Posterior vena cava (tissue), 2 donors: Measurements from ENCODE around the gene CHRNB2. TPM values are rescaled to one million over a fixed set of nuclear protein-coding genes. Genes with fewer than 3 reads are reported as not detected.

Experiments used
- DNase-seq: peaks from one replicate; pipeline ENCODE4 v3.0.0-alpha.2; 2020; ENCODE audit warnings: low spot score
- intact Hi-C, 2 donors: fragments of 100-400 bp; cut with DNase I; formaldehyde crosslinking; loops; one replicate each; pipeline versions ENCODE4 v1.14.1 to v1.14.2; 2022 to 2023
- total RNA-seq, 2 donors: library from RNA; stranded (reverse); fragmentation: NEBNext Ultra II Directional; extraction: Animal tissue kit (Norgen Biotek cat#: 25700); gene quantifications; one replicate each; pipeline ENCODE4 v1.2.1, GENCODE V29; 2021
- donor health status: DM: yes; HTN: yes; CAD: no.
- donor health status: DM: yes; HTN: yes; CAD: no.

Gene CHRNB2
- total RNA-seq, 2 donors from 2014 or later = not detected

DNA sequence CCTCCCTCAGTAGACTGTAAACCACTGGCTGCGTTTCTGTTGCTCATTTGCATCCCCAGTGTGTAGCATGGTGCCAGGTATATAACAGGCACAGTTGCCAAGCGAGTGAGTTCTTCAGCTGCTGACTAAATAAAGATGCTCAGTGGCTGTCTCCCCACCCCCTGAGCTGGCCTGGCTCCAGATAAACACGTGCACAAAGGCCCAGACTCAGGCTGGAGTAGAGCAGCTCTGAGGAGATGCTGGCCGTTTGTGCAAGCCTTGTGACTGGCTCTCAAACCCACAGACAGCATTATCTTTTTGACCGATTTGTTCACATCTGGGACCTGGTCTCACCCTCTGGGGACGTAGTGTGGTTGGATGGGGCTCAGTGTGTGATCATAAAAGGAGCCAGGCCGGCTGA is 7.1 kb downstream of the CHRNB2 start:
- no peak for DNase-seq
- intact Hi-C loops = no loop called here

- no peak for DNase-seq
- intact Hi-C loops = no loop called here
Measured at GRCh38 chr1:154575147-154575927, 7.8 kb downstream of the CHRNB2 start.

DNA sequence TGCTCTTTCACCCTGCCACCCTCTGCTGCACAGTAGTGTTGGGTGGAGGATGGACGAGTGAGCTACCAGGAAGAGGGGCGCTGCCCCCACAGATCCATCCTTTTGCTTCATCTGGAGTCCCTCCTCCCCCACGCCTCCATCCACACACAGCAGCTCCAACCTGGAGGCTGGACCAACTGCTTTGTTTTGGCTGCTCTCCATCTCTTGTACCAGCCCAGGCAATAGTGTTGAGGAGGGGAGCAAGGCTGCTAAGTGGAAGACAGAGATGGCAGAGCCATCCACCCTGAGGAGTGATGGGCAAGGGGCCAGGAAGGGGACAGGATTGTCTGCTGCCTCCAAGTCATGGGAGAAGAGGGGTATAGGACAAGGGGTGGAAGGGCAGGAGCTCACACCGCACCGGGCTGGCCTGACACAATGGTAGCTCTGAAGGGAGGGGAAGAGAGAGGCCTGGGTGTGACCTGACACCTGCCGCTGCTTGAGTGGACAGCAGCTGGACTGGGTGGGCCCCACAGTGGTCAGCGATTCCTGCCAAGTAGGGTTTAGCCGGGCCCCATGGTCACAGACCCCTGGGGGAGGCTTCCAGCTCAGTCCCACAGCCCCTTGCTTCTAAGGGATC is 8.5 kb downstream of the CHRNB2 start:
- intact Hi-C loops = no loop called here
- no peak for DNase-seq

- no peak for DNase-seq
- intact Hi-C loops = no loop called here
Measured at GRCh38 chr1:154577346-154578057, 9.9 kb downstream of the CHRNB2 start.

DNA sequence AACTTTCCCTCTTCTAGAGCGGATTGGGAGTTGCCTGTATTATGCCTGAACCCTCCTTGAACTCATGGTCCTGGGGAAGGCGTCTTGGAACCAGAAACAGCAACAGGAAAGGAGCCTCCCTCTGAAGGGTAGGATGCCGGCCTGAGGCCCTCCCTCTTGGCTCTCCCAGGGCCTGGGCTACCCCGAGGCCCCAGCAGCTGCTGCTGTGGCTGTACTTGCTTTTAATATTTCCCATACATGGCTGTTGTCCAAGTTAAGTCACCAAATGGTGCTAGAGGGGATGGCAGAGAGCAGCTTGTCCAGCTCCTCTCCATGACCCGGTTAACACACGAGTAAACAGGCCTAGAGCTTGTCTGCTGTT is 10.5 kb downstream of the CHRNB2 start:
- intact Hi-C loops = no loop called here
- no peak for DNase-seq

DNA sequence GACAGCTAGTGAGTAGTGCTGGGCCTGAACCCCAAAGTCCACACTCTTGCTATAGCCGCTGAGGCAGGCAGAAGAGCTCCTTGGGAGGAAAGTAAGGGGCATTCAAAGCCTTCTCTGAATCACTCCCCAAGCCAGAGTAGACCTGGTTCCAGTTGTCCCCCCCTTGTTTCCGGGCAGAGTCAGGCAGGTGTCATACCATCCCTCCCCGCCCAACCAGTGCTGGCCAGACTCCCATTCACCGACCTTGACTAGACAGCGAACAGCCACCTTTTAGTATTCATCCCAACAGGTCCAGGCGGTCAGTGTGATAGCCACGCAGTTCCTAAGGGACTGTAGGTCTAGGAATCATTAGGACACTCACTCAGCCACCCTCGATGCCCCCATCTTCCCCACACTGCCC is 11.8 kb downstream of the CHRNB2 start:
- DNase-seq = no peak
- intact Hi-C loops = no loop called here

DNA sequence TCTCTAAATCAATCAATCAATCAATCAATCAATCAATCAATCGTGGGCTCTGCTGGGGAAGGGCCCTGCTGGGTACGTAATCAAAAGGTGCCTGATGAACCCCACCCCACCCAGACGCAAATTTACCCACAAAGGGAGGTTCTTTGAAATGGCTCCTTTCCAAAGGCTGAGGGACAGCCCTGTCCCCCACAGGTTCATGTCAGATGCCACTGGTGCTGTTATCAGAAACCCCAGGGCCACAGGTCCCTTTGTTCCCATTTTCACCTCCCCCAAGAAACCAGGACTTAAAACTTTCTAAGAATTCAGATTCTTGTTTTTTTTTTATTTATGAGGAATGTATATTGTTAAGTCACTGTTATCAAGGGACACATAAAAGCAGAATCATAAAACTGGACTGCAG is 14.2 kb downstream of the CHRNB2 start:
- intact Hi-C loops = no loop called here

DNA sequence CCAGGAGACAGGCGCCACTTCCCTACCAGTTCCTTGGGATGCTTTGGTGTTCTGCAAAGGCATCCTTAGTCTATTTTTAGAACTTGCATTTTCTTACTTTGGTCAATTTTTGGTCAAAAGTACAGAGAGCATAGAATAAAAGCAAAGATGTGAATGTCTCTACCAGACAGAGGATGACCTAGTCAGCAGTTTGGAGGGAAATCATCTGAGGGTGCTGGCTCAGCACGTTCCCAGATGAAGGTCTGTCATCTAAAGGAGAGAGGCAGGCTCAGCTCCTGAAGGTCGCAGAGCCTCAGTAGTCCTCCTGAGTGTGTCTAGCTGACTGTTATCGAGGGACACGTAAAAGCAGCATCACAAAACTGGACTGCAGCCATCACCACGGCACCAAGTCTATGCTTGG is 15.3 kb downstream of the CHRNB2 start:
- no peak for DNase-seq
- intact Hi-C loops = no loop called here

More for the DNA sequence above, 14.2 kb downstream of the CHRNB2 start:
- DNase-seq = no peak

DNA sequence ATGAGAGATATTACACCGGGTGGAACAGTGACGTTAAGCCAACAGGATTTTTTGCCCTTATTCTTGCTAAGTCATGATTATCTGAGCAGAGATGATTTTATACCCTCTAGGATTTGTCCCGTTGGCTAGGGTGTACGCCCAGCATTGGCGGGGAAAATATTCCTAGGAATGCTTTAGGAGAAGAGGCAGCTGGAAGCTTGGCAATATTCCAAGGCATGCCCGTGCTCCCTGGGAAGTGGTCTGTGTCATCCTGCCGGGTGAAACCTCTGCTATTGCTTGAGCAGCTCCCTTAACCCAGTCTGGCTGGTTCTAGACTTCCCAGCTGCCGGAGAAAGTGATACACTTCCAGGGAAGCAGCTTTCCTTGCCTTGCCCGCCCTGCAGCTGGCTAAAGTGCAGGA is 16.2 kb downstream of the CHRNB2 start:
- no peak for DNase-seq
- intact Hi-C loops = no loop called here

- intact Hi-C loops = no loop called here
- DNase-seq = no peak
Measured at GRCh38 chr1:154584267-154584994, 16.9 kb downstream of the CHRNB2 start.

DNA sequence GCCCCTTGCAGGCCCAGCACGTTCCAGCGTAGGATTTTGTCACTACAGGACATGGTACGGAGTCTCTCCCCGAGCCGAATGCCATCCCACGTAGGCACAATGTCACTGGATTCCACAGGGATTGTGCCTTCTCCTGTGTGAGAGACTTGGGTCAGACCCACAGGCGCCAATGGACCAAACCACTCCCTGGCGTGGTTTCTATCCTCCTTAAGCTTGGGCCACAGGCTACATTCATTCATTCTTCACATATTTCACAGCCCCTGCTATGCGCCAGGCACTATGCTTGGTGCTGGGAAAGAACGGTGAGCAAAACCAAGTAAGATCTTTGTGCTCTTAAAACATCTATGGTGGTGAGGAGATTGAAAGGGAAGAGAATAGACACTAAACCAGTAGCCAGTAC is 18.7 kb downstream of the CHRNB2 start:
- DNase-seq = no peak
- intact Hi-C loops = no loop called here

DNA sequence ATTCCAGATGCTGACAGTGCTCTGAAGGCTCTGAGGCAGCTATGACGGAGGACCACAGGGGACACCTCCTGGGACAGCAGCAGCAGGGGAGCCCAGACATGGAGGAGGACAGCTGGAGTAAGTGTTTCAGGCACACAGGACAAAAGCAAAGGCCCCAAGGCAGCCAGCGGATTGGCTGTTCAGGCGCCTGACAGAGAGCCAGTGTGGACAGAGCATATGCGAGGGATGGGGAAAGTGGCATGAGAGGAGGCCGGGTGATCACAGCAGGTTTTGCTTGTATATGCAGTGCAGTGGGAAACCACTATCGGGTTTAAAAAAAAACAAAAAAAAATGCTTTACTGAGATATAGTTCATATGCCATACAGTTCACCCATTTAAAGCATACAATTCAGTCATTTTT is 19.1 kb downstream of the CHRNB2 start:
- intact Hi-C loops = no loop called here
- DNase-seq = no peak

GRCh38 chr1:154589780-154590179 is 22.2 kb downstream of the CHRNB2 start:
- intact Hi-C loops = no loop called here

DNA sequence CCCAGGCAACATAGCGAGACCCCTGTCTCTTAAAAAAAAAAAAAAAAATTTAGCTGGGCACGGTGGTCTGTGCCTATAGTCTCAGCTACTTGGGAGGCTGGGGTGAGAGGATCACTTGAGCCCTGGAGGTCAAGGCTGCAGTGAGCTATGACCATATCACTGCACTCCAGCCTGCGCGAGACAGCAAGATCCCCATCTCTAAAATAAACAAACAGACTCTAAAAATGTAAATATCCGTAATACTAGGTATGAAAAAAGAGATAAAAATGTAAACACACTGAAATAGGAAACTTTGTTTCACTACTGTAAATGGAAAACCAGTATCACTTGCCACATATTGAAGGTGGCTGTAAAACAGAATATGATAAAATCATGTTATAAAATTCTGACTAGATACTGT is 23.2 kb downstream of the CHRNB2 start:
- DNase-seq = no peak

More at GRCh38 chr1:154589780-154590179, 22.2 kb downstream of the CHRNB2 start:
- no peak for DNase-seq

DNA sequence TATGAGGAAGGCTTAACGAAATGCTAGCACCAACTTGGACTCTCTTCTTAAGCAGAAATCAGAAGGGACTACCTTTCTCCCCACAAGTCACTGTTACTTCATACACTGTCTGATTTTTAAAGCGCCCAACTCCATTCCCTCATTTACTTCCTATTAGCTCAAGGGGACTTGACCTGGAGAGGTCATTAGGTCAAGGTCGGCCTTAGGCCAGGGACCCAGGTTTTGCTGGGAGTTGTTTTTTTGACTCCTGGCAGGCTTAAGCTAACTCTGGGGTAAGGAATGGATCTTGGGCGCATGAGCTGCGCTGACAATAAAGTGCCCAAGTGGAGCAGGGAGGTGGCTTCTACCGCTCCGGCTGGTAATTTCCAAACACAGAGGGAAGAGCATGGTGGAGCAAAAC is 23.6 kb downstream of the CHRNB2 start:
- DNase-seq = no peak
- intact Hi-C loops = no loop called here

More for the DNA sequence above, 23.2 kb downstream of the CHRNB2 start:
- intact Hi-C loops = no loop called here

- intact Hi-C loops = no loop called here
- DNase-seq = no peak
Measured at GRCh38 chr1:154593390-154593789, 25.8 kb downstream of the CHRNB2 start.

- intact Hi-C loops = no loop called here
- no peak for DNase-seq
Measured at GRCh38 chr1:154594811-154595210, 27.2 kb downstream of the CHRNB2 start.

- no peak for DNase-seq
- intact Hi-C loops = no loop called here
Measured at GRCh38 chr1:154595621-154596020, 28.0 kb downstream of the CHRNB2 start.

DNA sequence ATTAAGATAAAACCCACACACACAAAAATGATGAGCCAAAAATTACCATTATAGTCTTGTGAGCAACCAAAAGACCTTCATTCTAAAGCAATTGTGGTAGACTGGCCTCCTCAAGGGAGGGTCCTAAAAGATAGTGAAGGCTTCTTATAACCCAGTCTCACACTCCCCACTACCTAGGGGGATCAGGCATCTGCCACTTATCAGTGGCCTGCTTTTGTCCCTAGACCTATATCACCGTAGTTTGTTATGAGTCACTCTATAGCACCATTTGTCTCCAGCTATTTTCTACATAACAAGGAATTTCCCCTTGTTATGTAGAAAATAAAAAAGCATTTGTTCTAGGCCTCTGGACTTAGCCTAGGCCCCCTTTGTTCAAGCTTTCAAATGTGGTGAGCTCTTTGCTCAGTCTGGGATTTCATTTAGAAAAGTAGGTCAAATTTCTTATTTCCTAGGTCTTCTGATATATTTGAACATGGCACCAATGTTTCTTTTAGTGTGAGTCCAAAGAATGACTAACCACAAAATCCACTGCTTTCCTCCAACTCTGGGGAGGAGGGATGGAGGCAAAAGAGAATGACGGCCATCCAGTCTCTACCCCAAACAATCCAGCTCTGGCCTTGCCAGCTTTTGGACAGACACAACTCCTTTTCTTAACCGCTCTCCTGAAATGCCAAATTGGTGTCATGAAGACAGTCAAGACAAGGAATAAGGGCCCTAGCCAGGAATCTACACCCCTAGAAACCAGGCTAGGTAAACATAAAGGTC is 31.5 kb downstream of the CHRNB2 start:
- intact Hi-C loops = no loop called here
- no peak for DNase-seq
